PFSK-1 (cell line): ENCODE results near the gene MAP7.

Source experiments
- POLR2AphosphoS5 ChIP-seq: IDR thresholded peaks from 2 replicates; pipeline ENCODE4 v1.6.1; 2012; ENCODE audit warnings: low read depth, mild to moderate bottlenecking, control low read depth, low read length, moderate library complexity
- TAF1 ChIP-seq: IDR thresholded peaks from 2 replicates; pipeline ENCODE4 v1.6.1; 2012; ENCODE audit warnings: low read length, control low read depth, borderline replicate concordance; ENCODE audit not compliant: insufficient read depth
- TF ChIP-seq, protein P1 (sequence below), 2 experiments: IDR thresholded peaks; 2 replicates each; pipeline versions ENCODE4 v1.6.1 to v1.8.0; 2011 to 2012; ENCODE audit warnings: low read depth in 2 of 2, low read length in 2 of 2, control low read depth in 1 of 2, inconsistent platforms in 1 of 2, mild to moderate bottlenecking in 1 of 2, moderate library complexity in 1 of 2; ENCODE audit not compliant: insufficient read depth in 1 of 2

DNA sequence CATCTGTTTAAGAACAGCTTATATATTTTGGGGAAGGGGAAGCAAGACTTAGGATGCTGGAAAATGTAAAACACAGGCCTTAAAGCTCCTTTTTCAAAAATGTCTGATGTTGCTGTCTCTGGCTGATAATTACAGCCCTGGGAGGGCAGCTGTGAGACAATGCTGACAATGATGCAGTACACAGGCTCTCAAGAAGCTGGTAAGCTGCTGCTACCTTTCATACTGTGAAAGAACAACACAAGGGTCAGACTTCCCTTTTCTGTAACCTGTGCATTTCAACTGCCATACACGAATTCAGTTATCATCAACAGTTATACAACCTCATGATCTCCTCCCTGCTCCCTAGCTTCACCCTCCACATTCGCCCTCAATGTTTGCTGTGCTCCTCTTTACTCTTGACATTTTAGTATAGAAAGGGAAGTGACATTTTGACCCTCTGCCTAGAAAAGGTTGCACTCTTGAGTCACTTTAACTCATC, 25.2 kb downstream of the MAP7 start:
- TF ChIP-seq TAF1 (no peak), POLR2AphosphoS5 (no peak)
- TF ChIP-seq, protein P1, sequence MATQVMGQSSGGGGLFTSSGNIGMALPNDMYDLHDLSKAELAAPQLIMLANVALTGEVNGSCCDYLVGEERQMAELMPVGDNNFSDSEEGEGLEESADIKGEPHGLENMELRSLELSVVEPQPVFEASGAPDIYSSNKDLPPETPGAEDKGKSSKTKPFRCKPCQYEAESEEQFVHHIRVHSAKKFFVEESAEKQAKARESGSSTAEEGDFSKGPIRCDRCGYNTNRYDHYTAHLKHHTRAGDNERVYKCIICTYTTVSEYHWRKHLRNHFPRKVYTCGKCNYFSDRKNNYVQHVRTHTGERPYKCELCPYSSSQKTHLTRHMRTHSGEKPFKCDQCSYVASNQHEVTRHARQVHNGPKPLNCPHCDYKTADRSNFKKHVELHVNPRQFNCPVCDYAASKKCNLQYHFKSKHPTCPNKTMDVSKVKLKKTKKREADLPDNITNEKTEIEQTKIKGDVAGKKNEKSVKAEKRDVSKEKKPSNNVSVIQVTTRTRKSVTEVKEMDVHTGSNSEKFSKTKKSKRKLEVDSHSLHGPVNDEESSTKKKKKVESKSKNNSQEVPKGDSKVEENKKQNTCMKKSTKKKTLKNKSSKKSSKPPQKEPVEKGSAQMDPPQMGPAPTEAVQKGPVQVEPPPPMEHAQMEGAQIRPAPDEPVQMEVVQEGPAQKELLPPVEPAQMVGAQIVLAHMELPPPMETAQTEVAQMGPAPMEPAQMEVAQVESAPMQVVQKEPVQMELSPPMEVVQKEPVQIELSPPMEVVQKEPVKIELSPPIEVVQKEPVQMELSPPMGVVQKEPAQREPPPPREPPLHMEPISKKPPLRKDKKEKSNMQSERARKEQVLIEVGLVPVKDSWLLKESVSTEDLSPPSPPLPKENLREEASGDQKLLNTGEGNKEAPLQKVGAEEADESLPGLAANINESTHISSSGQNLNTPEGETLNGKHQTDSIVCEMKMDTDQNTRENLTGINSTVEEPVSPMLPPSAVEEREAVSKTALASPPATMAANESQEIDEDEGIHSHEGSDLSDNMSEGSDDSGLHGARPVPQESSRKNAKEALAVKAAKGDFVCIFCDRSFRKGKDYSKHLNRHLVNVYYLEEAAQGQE (IDR thresholded peaks at IDR 0.05; ENCODE audit: insufficient read depth in 1 of 2, low read depth in 2 of 2, low read length in 2 of 2): no peak
